GM15510 (cell line): ENCODE data around the gene MAP1LC3C.

Source experiments
- POLR2A ChIP-seq: IDR thresholded peaks from 3 replicates; pipeline ENCODE4 v1.6.1; 2011; ENCODE audit warnings: borderline replicate concordance; ENCODE audit not compliant: insufficient read length; ENCODE audit errors: extremely low read depth

MAP1LC3C gene

DNA sequence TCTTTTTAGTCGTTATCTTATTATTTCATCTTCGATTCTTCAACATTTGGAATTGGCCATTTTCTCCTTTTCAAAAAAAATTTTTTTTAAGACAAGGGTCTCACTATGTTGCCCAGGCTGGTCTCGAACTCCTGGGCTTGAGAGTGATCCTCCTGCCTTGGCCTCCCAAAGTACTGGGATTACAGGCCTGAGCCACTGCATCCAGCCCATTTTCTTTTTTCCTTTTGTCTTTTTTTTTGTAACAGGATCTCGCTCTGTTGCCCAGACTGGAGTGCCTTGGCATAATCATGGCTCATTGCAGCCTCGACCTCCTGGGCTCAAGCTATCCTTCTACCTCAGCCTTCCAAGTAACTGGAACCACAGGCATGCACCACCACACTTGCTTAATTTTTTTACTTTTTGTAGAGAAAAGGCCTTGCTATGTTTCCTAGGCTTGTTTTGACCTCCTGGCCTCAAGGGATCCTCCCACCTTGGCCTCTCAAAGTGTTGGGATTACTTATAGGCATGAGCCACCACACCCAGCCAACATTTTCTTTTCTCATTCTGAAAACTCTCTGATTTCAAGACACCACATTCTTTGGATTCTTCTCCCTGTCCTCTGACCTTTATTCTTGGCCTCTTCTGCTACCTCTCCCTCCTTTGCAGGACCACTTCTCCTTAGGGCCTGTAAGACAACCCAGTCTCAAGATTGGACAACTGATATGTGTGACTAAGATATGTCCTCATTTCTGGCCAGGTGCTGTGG, 6.0 kb upstream of the MAP1LC3C start:
- TF ChIP-seq POLR2A, result no peak

DNA sequence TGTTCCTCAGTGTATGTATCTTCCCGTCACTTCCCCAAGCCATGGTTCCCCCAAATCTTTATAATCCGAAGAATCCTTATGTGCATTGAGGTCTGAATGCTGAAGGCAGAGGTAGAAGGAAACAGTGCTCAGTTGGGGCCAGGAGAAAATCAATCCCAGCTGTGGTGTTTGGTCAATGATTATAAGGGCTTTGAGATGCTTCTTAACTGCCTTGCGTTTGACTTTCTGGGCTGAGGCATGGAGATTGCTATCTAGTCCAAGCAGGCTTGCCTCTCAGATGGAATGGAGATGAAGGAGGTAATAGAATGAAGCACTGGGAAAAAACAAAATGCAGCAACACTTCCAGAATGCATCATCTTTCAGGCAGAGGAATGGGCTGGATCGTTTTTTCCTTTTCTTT, 3.6 kb upstream of the MAP1LC3C start:
- no peak for TF ChIP-seq POLR2A

DNA sequence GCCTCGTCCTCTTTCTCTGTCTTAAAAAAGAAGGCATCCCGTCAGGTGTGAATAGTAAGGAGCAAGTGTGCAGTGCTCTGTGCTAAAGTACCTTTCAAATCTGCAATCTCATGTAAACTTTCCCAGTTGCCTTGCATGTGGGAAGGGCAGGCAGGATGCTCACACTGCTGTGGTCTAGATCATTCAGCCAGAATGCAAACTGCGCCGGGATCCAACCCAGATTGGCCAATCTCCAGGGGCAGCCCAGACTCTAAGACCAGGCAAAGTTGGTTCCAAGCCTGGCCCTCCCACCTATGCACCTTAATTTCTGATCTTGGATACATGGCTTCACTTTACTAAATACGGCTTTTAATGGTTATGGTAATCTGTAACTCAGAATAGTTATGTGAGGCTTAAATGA, 3.2 kb upstream of the MAP1LC3C start:
- no peak for TF ChIP-seq POLR2A

DNA sequence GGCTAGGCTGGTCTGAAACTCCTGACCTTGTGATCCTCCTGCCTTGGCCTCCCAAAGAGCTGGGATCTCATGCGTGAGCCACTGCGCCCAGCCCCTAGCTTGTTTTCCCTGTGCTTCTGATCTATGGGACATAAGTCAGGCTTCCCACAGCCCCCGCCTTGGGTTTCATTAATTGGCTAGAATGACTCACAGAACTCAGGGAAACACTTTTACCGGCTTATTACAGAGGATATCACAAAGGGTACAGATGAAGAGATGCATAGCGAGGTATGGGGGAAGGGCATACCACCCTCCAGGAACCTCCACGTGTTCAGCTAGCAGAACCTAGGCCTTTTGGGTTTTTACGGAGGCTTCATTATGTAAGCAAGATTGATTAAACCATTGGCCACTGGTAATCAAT, 1.5 kb upstream of the MAP1LC3C start:
- no peak for TF ChIP-seq POLR2A

DNA sequence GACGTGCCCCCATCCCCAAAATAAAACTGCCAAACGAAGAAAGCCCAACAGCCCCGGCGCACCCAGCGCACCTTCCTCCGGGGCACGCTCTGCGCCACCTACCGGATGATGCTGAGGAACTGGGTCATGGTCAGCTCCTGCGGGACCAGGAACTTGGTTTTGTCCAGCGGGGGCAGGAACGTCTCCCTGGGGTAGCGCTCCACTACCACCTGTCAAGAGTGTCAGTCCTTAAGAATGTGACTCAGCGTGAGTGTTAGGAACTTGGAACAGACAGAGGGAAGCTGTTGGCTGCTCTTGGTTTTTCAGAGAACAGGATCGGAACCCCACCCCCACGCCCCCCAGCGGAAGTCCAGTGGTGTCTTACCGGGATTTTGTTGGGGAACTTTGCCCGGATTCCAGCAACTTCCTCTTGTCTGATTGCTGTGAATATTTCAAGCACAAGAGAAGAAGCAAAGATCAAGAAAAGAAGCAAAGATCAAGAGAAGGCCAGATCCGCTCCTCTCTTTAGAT, 431 bp downstream of the MAP1LC3C start:
- no peak for TF ChIP-seq POLR2A

DNA sequence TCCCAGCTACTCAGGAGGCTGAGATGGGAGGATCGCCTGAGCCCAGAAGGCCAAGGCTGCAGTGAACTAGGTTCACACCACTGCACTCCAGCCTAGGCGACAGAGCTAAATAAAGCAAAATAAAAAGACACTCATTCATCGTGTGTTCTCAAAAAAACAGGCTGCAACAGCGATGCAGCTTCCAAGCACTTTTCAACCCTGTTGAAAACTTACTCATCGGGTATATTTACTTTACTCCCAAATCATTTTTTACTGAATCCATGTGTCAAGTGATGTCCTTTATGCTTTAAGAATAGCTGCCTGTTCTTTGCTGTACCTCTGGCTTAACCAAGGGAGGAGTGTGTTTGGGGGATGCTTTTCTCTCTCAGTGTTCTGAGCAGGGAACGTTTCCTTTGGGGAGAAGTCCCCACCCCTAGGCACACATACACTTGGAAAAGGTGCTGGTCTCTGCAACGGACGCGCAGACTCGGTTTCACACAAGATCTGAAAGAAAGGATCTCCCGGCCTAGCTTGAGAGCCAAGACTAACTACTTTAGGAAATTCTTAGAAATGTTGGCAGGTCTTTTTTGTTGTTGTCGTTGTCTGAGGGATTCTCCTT, 1.4 kb downstream of the MAP1LC3C start:
- TF ChIP-seq POLR2A, result no peak

DNA sequence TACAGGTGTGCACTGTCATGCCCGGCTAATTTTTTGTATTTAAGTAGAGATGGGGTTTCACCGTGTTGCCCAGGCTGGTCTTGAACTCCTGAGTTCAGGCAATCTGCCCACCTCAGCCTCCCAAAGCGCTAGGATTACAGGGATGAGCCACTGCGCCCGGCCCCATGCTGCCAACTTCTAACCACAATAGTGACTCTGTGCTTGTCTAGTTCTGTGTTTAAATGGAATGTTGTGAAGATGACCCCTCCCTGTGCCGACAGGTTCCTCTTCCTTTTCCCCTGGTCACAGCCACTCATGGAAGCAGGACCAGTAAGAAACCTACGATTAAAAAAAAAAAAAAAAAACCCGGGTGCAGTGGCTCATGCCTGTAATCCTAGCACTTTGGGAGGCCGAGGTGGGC, 4.7 kb downstream of the MAP1LC3C start:
- no peak for TF ChIP-seq POLR2A

DNA sequence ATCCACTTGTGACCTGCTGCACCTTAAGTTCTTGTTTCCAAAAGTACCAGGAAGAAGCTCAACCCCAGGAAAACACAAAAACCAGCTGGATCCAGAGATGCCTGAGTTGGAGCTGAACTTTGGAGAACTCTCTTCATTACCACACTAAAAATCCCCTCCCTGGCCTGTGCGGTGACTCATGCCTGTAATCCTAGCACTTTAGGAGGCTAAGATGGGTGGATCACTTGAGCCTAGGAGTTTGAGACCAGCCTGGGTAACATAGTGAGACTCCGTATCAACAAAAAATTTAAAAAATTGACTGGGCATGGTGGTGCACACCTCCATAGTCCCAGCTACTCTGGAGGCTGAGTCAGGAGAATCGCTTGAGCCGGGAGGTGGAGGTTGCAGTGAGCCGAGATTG, 6.2 kb downstream of the MAP1LC3C start:
- no peak for TF ChIP-seq POLR2A

DNA sequence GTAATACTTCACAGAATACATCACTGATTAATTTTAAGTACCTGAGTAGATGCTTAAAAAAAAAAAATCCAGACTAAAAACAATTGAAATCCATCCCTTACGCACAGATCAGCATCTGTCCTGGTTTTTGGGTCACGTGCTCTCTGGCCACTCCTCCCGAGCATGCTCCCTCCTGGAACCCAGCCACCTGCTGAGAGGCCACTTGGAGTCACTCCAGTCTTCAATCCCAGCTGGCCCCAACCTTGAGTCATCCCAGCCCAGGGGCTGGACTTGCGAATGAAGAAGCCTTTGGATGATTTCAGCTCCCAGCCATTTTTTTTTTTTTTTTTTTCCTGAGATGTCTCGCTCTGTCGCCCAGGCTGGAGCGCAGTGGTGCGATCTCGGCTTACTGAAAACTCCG, 8.9 kb downstream of the MAP1LC3C start:
- TF ChIP-seq POLR2A, result no peak

DNA sequence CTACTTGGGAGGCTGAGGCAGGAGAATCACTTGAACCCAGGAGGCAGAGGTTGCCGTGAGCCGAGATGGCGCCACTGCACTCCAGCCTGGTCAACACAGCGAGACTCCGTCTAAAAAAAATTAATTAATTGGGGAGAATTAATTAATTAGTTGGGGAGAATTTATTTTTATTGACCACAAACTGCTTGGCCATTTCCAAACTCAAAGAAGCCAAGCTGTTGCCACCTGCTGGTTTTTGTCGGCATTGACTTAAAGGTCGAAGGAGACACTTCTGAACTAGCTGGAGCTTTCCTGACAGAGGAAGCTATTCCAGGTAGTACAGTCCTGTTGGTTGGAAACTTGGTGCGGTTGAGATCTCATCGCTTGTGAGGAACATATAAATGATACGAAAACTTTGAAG, 13.1 kb downstream of the MAP1LC3C start:
- TF ChIP-seq POLR2A, result no peak

DNA sequence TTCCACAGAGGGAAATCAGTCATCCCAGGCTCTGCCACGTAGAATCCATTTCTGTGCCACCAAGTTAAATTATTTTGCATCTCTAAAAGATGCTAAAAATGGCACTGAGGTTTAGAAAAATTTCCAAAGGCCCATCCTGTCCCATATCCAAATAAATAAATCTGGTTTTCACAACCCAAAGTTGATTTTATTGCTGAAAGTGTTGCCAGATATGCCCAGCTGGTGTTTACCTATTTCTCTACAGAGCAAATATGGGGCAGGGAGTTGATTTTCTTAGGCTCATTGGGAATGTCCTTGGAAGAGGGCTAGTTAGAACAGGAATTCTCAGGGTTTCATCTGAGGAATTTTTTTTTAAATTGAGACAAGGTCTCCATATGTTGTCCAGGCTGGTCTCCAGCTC, 19.0 kb downstream of the MAP1LC3C start:
- no peak for TF ChIP-seq POLR2A

DNA sequence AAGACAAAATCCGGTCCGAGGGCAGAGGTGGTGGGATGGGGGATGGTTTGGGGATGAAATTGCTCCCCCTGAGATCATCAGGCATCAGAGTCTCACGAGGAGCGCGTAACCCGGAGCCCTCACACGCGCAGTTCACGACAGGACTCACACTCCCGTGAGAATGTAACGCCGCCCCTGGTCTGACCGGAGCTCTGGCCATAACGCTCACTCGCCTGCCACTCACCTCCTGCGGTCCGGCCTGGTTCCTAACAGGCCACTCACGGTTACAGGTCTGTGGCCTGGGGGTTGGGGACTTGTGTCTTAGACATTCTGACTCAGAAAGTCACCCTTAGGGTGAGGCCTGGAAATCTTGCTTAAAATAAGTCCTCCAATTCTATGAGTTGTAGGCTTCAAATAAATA, 19.8 kb downstream of the MAP1LC3C start:
- TF ChIP-seq POLR2A, result no peak

DNA sequence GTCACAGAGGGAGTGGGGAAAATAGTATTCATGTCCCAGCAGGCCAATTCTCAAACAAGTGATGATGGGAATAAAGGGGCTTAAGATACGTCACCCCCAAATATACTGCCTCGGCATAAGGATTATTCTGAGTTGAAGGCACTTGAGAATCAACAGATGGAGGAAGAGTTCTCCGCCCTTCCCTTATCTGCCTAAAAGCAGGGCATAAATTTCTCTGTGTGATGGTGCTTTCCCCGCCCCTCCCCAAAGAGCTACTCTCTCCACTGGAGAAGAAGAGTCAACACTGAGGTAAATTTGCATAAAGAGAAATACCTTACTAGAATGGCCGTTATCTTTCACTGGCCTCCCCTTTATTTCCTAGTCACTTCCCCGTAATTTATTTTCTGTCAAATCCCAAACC, 22.7 kb downstream of the MAP1LC3C start:
- TF ChIP-seq POLR2A, result no peak

DNA sequence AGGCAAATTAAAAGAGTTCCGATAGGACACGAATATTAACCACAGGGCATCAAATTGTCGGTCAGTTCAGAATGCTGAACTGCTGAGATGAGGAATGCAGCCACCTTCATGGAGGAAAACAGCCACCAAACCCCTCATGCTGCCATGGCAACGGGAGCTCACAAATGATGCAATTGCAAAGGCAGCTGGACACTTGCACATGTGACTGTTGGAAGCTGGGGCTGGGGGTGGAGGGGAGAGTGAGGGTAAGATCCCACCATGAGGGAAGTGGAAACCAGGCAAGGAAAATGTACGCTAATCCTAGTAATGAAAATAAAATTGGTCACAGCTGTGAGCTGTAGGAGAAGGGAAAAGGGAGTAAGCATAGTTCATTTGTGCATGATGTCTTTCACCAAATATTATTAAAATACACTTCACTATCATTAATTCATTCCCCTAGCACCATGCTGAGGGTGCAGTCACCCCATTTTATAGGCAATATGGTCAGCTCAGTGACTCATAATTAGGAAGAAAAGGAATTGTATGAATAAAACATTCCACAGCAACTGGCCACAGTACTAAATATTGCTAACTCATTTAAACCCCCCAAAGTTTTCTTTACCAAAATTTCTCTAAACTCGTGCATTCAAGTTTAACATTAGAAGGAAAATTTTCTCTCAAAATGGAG, 26.1 kb downstream of the MAP1LC3C start:
- TF ChIP-seq POLR2A, result no peak

DNA sequence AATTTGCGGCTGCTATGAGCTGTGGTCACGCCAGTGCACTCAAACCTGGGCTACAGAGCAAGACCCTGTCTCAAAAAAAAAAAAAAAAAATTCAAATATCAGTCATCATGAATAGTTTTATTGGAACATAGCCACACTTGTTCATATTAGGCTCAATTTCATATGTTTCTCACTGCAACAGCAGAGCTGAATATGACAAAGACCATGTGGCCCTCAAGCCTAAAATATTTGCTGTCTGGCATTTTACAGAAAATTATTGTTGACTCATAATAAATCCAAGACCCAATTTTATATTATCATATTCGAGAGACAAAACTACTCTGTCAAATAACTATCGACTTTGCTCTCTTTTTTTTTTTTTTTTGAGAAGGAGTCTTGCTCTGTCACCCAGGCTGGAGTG, 30.3 kb downstream of the MAP1LC3C start:
- no peak for TF ChIP-seq POLR2A
